Measurements from ENCODE around the gene IGSF11. TPM values are rescaled to one million over a fixed set of nuclear protein-coding genes. Genes with fewer than 3 reads are reported as not detected.

The IGSF11 gene
- total and polyA plus RNA-seq, 12 donors: 0.29 to 6.1 (median 1.2) TPM

GRCh38 chr3:118900737-118901525 lies 133.7 kb downstream of the IGSF11 start:
- Histone ChIP-seq H3K9me3 (no peaks in the 10 kb centered on the region), H3K27me3 (no peaks in the 10 kb centered on the region), H3K36me3 (no peaks in the 10 kb centered on the region), H3K4me1 (no peaks in the 10 kb centered on the region), H3K27ac (no peak overlapping the region), H3K4me3 (no peak overlapping the region)
- TF ChIP-seq CTCF (IDR thresholded peaks at IDR 0.05): no peak
- ATAC-seq (no peak), DNase-seq (no peak)
- 61 to 62% methylated on average over 4 of the region's 4 CpGs for WGBS, 2 donors
- intact Hi-C loops (cut with DNase I): no loop called here

- Histone ChIP-seq H3K4me3 (no peak overlapping the region), H3K27ac (no peak overlapping the region), H3K9me3 (no peaks in the 10 kb centered on the region), H3K36me3 (no peaks in the 10 kb centered on the region), H3K27me3 (peaks cover 0 to 60% (median 23%) of the 10 kb centered on the region in 7 donors), H3K4me1 (no peaks in the 10 kb centered on the region)
- 80 to 86% methylated on average over 2 of the region's 2 CpGs for WGBS, 2 donors
- intact Hi-C loops (cut with DNase I): loop anchor here in 1 of 10 donors (5.0 kb wide), 1 partner anchor 52 kb away; no protein-coding TSS in a partner anchor
- ATAC-seq: no peak
- no peak for DNase-seq
- TF ChIP-seq CTCF (IDR thresholded peaks at IDR 0.05): no peak
Measured at GRCh38 chr3:118890206-118890605, 144.4 kb downstream of the IGSF11 start.

DNA sequence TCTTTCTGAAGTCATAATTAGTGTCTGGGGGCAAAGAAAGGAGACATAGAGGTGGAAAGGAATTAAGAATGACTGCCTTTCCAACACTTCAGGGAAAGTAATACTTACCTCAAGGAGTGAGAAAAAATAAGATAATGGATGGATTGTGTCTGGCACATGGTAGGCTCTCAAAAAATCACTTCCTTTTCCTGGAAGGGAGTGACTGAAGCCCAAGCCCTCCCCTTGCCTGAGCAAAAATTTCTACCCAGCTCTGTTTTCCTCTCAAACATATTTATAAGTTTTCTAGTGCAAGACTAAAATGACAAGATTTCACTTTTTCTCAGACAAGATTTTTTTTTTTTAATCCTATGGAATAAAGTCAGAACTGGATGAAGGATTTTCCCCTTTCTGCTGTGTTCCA lies 145.0 kb downstream of the IGSF11 start:
- Histone ChIP-seq H3K36me3 (no peaks in the 10 kb centered on the region), H3K4me3 (no peak overlapping the region), H3K9me3 (no peaks in the 10 kb centered on the region), H3K27me3 (peaks cover 0 to 60% (median 19%) of the 10 kb centered on the region in 7 donors), H3K4me1 (no peaks in the 10 kb centered on the region), H3K27ac (no peak overlapping the region)
- no peak for TF ChIP-seq CTCF (IDR thresholded peaks at IDR 0.05)
- intact Hi-C loops (cut with DNase I): loop anchor here in 7 of 10 donors (5.0 to 10.0 kb wide), 6 partner anchors 53 to 795 kb away; partner anchors contain the start of genes B4GALT4 (in 4 of the 7) and IGSF11 (in 2 of the 7)
- no peak for DNase-seq
- ATAC-seq: no peak

DNA sequence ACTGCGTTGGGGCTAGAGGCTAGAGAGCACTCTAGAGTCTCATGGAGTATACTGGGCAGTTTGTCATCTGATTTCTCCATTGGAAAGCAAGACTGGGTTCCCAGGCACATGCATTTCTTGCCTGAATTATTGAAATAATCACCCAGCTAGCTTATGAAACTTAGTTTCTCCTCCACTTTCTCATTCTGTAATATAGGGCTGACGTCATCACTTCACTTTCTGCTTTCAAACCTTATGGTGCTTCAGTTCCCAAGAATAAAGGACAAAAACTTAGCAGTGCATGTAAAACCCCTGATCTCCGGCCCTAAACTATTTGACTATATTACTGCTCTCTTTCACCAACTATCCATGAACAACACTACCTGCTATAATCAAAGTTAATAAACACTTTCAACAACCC lies 147.9 kb downstream of the IGSF11 start:
- Histone ChIP-seq H3K27ac (no peak overlapping the region), H3K36me3 (no peaks in the 10 kb centered on the region), H3K27me3 (peaks cover 0 to 34% (median 14%) of the 10 kb centered on the region in 7 donors), H3K9me3 (no peaks in the 10 kb centered on the region), H3K4me3 (no peak overlapping the region), H3K4me1 (no peaks in the 10 kb centered on the region)
- ATAC-seq (no peak), DNase-seq (no peak)
- TF ChIP-seq CTCF (IDR thresholded peaks at IDR 0.05): no peak
- intact Hi-C loops (cut with DNase I): loop anchor here in 6 of 10 donors (5.0 to 10.0 kb wide), 5 partner anchors 146 to 798 kb away; partner anchors contain the start of genes B4GALT4 (in 4 of the 6) and IGSF11 (in 2 of the 6)
- WGBS, 2 donors: 72 to 80% methylated on average over 3 of the region's 3 CpGs

Data from heart right ventricle (tissue), 16 donors.